KMS-11 (cell line): Measurements from ENCODE around the gene ROR1.

ENCODE experiments used
- H2AFZ ChIP-seq: fragments of 200-600 bp; sonication (generic); 2 replicates; pipeline ENCODE4 v1.6.1; 2016; ENCODE audit warnings: antibody characterized with exemption, mixed run types, low read depth
- H3K27ac ChIP-seq: fragments of 200-600 bp; sonication (generic); 2 replicates; pipeline ENCODE4 v1.6.1; 2016; ENCODE audit warnings: mild to moderate bottlenecking, mixed run types
- H3K27me3 ChIP-seq: fragments of 200-600 bp; sonication (generic); 2 replicates; pipeline ENCODE4 v1.6.1; 2017; ENCODE audit warnings: mild to moderate bottlenecking, low read depth, mixed run types, moderate library complexity; ENCODE audit not compliant: insufficient read depth
- H3K36me3 ChIP-seq: fragments of 200-600 bp; sonication (generic); 2 replicates; pipeline ENCODE4 v1.6.1; 2017; ENCODE audit warnings: mild to moderate bottlenecking, mixed run types; ENCODE audit not compliant: insufficient read depth
- H3K4me1 ChIP-seq: fragments of 200-600 bp; sonication (generic); 2 replicates; pipeline ENCODE4 v1.6.1; 2016; ENCODE audit warnings: mild to moderate bottlenecking, low read depth, mixed run types; ENCODE audit not compliant: poor library complexity, severe bottlenecking
- H3K4me2 ChIP-seq: fragments of 200-600 bp; sonication (generic); 2 replicates; pipeline ENCODE4 v1.7.0; 2016; ENCODE audit warnings: mild to moderate bottlenecking, mixed run types
- H3K4me3 ChIP-seq: fragments of 200-600 bp; sonication (generic); IDR thresholded peaks from 2 replicates; pipeline ENCODE4 v1.6.1; 2017; ENCODE audit warnings: low read depth, low read length, mixed read lengths; ENCODE audit not compliant: insufficient read depth
- H3K79me2 ChIP-seq: fragments of 200-600 bp; sonication (generic); 2 replicates; pipeline ENCODE4 v1.6.1; 2016; ENCODE audit warnings: low read depth, mixed run types; ENCODE audit not compliant: insufficient read depth
- H3K9ac ChIP-seq: fragments of 200-600 bp; sonication (generic); 2 replicates; pipeline ENCODE4 v1.6.1; 2016; ENCODE audit warnings: mild to moderate bottlenecking, mixed run types
- H4K20me1 ChIP-seq: fragments of 200-600 bp; sonication (generic); 2 replicates; pipeline ENCODE4 v1.6.1; 2016; ENCODE audit warnings: mild to moderate bottlenecking, mixed run types; ENCODE audit not compliant: insufficient read depth
- CTCF ChIP-seq: fragments of 200-600 bp; sonication (generic); conservative IDR thresholded peaks from 2 replicates; pipeline ENCODE4 v1.6.1; 2017; ENCODE audit warnings: low read depth, mild to moderate bottlenecking, antibody characterized with exemption, low read length, moderate library complexity, mixed read lengths

The ROR1 gene

GRCh38 chr1:63739452-63739851 lies 34.4 kb upstream of the ROR1 start:
- Histone ChIP-seq H3K9ac (no peak overlapping the region), H3K4me1 (peaks cover 25% of the 10 kb centered on the region), H3K4me3 (no peak overlapping the region), H3K27me3 (no peaks in the 10 kb centered on the region), H3K4me2 (no peak overlapping the region), H3K36me3 (no peaks in the 10 kb centered on the region), H3K27ac (no peak overlapping the region), H4K20me1 (no peaks in the 10 kb centered on the region), H3K79me2 (no peaks in the 10 kb centered on the region), H2AFZ (no peak overlapping the region)
- TF ChIP-seq CTCF = no peak

GRCh38 chr1:63740432-63740831 lies 33.4 kb upstream of the ROR1 start:
- Histone ChIP-seq H3K4me2 (no peak overlapping the region), H2AFZ (no peak overlapping the region), H3K27ac (no peak overlapping the region), H3K4me1 (peaks cover 25% of the 10 kb centered on the region), H3K27me3 (no peaks in the 10 kb centered on the region), H4K20me1 (no peaks in the 10 kb centered on the region), H3K79me2 (no peaks in the 10 kb centered on the region), H3K36me3 (no peaks in the 10 kb centered on the region), H3K9ac (no peak overlapping the region), H3K4me3 (no peak overlapping the region)
- no peak for TF ChIP-seq CTCF

GRCh38 chr1:63742526-63742925 lies 31.3 kb upstream of the ROR1 start:
- H2AFZ ChIP-seq = no peak overlapping the region
- no peaks in the 10 kb centered on the region for H3K36me3 ChIP-seq
- no peak for TF ChIP-seq CTCF
- H4K20me1 ChIP-seq = no peaks in the 10 kb centered on the region
- no peak overlapping the region for H3K4me3 ChIP-seq
- no peak overlapping the region for H3K9ac ChIP-seq
- no peak overlapping the region; the same call in 1 of the 2 replicates for H3K27ac ChIP-seq
- peaks cover 25% of the 10 kb centered on the region for H3K4me1 ChIP-seq
- no peaks in the 10 kb centered on the region for H3K27me3 ChIP-seq
- peak overlapping the region; percentile 55; the same call in 1 of the 2 replicates for H3K4me2 ChIP-seq
- H3K79me2 ChIP-seq = no peaks in the 10 kb centered on the region

GRCh38 chr1:63743781-63744180 lies 30.0 kb upstream of the ROR1 start:
- Histone ChIP-seq H3K4me3 (no peak overlapping the region), H3K9ac (no peak overlapping the region), H3K79me2 (no peaks in the 10 kb centered on the region), H2AFZ (no peak overlapping the region), H3K27me3 (no peaks in the 10 kb centered on the region), H3K4me1 (peaks cover 25% of the 10 kb centered on the region), H4K20me1 (no peaks in the 10 kb centered on the region), H3K36me3 (no peaks in the 10 kb centered on the region), H3K27ac (no peak overlapping the region), H3K4me2 (no peak overlapping the region)
- TF ChIP-seq CTCF = no peak
